ENCODE results near the gene CFAP92.

- no peak for TF ChIP-seq CTCF (IDR thresholded peaks at IDR 0.05)
- no peak for TF ChIP-seq POLR2A (IDR thresholded peaks at IDR 0.05)
These were observed 25.4 kb upstream of the CFAP92 start for GRCh38 chr3:129019266-129019665.

Data from testis (tissue), 2 donors.